GM12874 (cell line): ENCODE measurements around the gene CDC45.

ENCODE experiments used
- CTCF ChIP-seq: IDR thresholded peaks from 2 replicates; pipeline ENCODE4 v1.5.1; 2011; ENCODE audit warnings: low read depth, mild to moderate bottlenecking, control low read depth, low read length, moderate library complexity; ENCODE audit not compliant: insufficient read depth

Gene CDC45

GRCh38 chr22:19454156-19454555 lies 25.6 kb upstream of the CDC45 start:
- TF ChIP-seq CTCF, result no peak

- no peak for TF ChIP-seq CTCF
These were observed 24.7 kb upstream of the CDC45 start for GRCh38 chr22:19455033-19455432.

GRCh38 chr22:19455585-19456370 lies 23.9 kb upstream of the CDC45 start:
- no peak for TF ChIP-seq CTCF

- no peak for TF ChIP-seq CTCF
These were observed 23.2 kb upstream of the CDC45 start for GRCh38 chr22:19456541-19456940.

- TF ChIP-seq CTCF, result no peak
These were observed 21.8 kb upstream of the CDC45 start for GRCh38 chr22:19457828-19458428.

GRCh38 chr22:19460036-19460435 lies 19.7 kb upstream of the CDC45 start:
- no peak for TF ChIP-seq CTCF

GRCh38 chr22:19461506-19461905 lies 18.2 kb upstream of the CDC45 start:
- TF ChIP-seq CTCF, result no peak
